HepG2 (cell line): Measurements from ENCODE around the gene VWA3A. TPM values are rescaled to one million over a fixed set of nuclear protein-coding genes. Genes with fewer than 3 reads are reported as not detected.

ENCODE experiments used
- FOSL2 ChIP-seq: sonication (generic); formaldehyde crosslinking; IDR thresholded peaks from 2 replicates; pipeline ENCODE4 v1.4.0; 2020; ENCODE audit warnings: missing genetic modification reagents
- HDAC1 ChIP-seq: sonication (generic); formaldehyde crosslinking; IDR thresholded peaks from 2 replicates; pipeline ENCODE4 v1.5.1; 2020; ENCODE audit warnings: mild to moderate bottlenecking, missing genetic modification reagents
- MTA1 ChIP-seq: sonication (generic); formaldehyde crosslinking; IDR thresholded peaks from 2 replicates; pipeline ENCODE4 v1.4.0; 2020; ENCODE audit warnings: missing genetic modification reagents, mild to moderate bottlenecking, borderline replicate concordance
- NFIB ChIP-seq: sonication (generic); formaldehyde crosslinking; IDR thresholded peaks from 2 replicates; pipeline ENCODE4 v1.9.0; 2021; ENCODE audit warnings: missing genetic modification reagents, mild to moderate bottlenecking, borderline replicate concordance
- RXRA ChIP-seq: sonication (generic); formaldehyde crosslinking; IDR thresholded peaks from 2 replicates; pipeline ENCODE4 v1.5.1; 2020; ENCODE audit warnings: missing genetic modification reagents
- SALL1 ChIP-seq: sonication (generic); formaldehyde crosslinking; IDR thresholded peaks from 2 replicates; pipeline ENCODE4 v1.8.0; 2022; ENCODE audit warnings: mild to moderate bottlenecking, missing genetic modification reagents
- SKI ChIP-seq: fragments of 450-650 bp; IDR thresholded peaks from one replicate; pipeline ENCODE4 v1.6.1; 2018; ENCODE audit warnings: mild to moderate bottlenecking; ENCODE audit not compliant: partially characterized antibody
- ZNF230 ChIP-seq: sonication (generic); formaldehyde crosslinking; IDR thresholded peaks from 2 replicates; pipeline ENCODE4 v1.4.0; 2020; ENCODE audit warnings: mild to moderate bottlenecking, missing genetic modification reagents
- ZNF572 ChIP-seq: sonication (generic); formaldehyde crosslinking; IDR thresholded peaks from 2 replicates; pipeline ENCODE4 v1.5.1; 2020; ENCODE audit warnings: mild to moderate bottlenecking, missing genetic modification reagents
- ZNF607 ChIP-seq: sonication (generic); formaldehyde crosslinking; IDR thresholded peaks from 2 replicates; pipeline ENCODE4 v1.5.1; 2020; ENCODE audit warnings: missing genetic modification reagents, mild to moderate bottlenecking, borderline replicate concordance
- polyA plus RNA-seq, 8 experiments: library from polyadenylated mRNA; depleted of rRNA in 3 of 8; stranded (reverse) in 7 of 8; unstranded in 1 of 8; fragments of >200 nt; fragmentation: Illumina TruSeq in 4 of 8; extraction: Trizol in 4 of 8; gene quantifications; 2 replicates each; pipeline versions ENCODE4 v1.2.1 to v1.2.3, GENCODE V29; 2011 to 2016; ENCODE audit warnings: low read depth in 4 of 8, missing spikeins in 1 of 8, mixed read lengths in 1 of 8; ENCODE audit not compliant: insufficient read depth in 1 of 8
- total RNA-seq, 5 experiments: library from RNA; depleted of rRNA; stranded (reverse); fragments of >200 nt; fragmentation: Illumina TruSeq; extraction: Trizol; gene quantifications; 2 replicates each; pipeline ENCODE4 v1.2.3, GENCODE V29; 2016; ENCODE audit warnings: low read depth in 1 of 5
- TF ChIP-seq, protein P1 (sequence below): sonication (generic); formaldehyde crosslinking; IDR thresholded peaks from 2 replicates; pipeline ENCODE4 v1.5.1; 2020; ENCODE audit warnings: mild to moderate bottlenecking, missing genetic modification reagents, moderate library complexity
- TF ChIP-seq, protein P2 (sequence below): sonication (generic); formaldehyde crosslinking; IDR thresholded peaks from 2 replicates; pipeline ENCODE4 v1.4.0; 2020; ENCODE audit warnings: mild to moderate bottlenecking, missing genetic modification reagents
- TF ChIP-seq, protein P3 (sequence below): sonication (generic); formaldehyde crosslinking; IDR thresholded peaks from 2 replicates; pipeline ENCODE4 v1.5.1; 2020; ENCODE audit warnings: mild to moderate bottlenecking, moderate library complexity, missing genetic modification reagents

VWA3A gene
- total and polyA plus RNA-seq, 2 of the 13 experiments (the other 11 are each of a cell fraction or from before 2014, with no cell fraction given): 0.03 to 0.07 TPM

DNA sequence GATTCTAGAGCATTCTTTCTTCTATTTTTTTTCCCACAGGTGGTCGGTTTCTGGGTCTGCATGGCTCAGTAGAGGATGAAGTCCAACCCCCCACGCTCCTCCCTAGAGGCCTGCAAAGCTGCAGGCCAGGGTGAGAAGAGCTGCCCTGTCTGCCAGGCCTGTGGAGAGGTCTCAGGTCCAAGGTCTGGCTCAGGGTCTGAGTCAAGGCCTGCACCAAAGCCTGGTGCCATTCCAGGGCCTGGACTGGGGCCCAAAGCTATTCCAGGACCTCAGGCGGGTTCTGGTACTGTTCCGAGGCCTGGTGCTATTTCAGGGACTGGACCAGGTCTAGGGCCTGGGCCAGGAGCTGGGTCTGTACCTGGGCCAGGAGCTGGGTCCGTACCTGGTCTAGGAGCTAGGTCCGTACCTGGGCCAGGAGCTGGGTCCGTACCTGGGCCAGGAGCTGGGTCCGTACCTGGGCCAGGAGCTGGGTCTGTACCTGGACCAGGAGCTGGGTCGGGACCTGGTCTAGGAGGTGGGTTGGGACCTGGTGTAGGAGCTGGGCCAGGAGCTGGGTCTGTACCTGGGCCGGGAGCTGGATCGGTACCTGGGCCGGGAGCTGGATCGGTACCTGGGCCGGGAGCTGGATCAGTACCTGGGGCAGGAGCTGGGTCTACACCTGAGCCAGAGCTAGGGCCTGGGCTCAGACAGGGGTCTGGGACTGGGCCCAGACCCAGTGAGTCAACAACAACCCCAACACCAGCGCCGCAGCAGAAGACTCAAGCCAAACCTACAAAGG, 73.4 kb downstream of the VWA3A start (continued):
- TF ChIP-seq, protein P1, sequence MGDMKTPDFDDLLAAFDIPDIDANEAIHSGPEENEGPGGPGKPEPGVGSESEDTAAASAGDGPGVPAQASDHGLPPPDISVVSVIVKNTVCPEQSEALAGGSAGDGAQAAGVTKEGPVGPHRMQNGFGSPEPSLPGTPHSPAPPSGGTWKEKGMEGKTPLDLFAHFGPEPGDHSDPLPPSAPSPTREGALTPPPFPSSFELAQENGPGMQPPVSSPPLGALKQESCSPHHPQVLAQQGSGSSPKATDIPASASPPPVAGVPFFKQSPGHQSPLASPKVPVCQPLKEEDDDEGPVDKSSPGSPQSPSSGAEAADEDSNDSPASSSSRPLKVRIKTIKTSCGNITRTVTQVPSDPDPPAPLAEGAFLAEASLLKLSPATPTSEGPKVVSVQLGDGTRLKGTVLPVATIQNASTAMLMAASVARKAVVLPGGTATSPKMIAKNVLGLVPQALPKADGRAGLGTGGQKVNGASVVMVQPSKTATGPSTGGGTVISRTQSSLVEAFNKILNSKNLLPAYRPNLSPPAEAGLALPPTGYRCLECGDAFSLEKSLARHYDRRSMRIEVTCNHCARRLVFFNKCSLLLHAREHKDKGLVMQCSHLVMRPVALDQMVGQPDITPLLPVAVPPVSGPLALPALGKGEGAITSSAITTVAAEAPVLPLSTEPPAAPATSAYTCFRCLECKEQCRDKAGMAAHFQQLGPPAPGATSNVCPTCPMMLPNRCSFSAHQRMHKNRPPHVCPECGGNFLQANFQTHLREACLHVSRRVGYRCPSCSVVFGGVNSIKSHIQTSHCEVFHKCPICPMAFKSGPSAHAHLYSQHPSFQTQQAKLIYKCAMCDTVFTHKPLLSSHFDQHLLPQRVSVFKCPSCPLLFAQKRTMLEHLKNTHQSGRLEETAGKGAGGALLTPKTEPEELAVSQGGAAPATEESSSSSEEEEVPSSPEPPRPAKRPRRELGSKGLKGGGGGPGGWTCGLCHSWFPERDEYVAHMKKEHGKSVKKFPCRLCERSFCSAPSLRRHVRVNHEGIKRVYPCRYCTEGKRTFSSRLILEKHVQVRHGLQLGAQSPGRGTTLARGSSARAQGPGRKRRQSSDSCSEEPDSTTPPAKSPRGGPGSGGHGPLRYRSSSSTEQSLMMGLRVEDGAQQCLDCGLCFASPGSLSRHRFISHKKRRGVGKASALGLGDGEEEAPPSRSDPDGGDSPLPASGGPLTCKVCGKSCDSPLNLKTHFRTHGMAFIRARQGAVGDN: peak; percentile 55
- TF ChIP-seq, protein P2, sequence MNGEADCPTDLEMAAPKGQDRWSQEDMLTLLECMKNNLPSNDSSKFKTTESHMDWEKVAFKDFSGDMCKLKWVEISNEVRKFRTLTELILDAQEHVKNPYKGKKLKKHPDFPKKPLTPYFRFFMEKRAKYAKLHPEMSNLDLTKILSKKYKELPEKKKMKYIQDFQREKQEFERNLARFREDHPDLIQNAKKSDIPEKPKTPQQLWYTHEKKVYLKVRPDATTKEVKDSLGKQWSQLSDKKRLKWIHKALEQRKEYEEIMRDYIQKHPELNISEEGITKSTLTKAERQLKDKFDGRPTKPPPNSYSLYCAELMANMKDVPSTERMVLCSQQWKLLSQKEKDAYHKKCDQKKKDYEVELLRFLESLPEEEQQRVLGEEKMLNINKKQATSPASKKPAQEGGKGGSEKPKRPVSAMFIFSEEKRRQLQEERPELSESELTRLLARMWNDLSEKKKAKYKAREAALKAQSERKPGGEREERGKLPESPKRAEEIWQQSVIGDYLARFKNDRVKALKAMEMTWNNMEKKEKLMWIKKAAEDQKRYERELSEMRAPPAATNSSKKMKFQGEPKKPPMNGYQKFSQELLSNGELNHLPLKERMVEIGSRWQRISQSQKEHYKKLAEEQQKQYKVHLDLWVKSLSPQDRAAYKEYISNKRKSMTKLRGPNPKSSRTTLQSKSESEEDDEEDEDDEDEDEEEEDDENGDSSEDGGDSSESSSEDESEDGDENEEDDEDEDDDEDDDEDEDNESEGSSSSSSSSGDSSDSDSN (CRISPR knock-in tag): peak; percentile 39; the same call in 1 of the 2 replicates
- TF ChIP-seq ZNF572 (CRISPR knock-in tag): 0 out of 2 replicates have a peak, but pooled peaks have one; percentile 20
- TF ChIP-seq HDAC1: 0 out of 2 replicates have a peak, but pooled peaks have one; percentile 23
- 0 out of 2 replicates have a peak, but pooled peaks have one; percentile 19 for TF ChIP-seq FOSL2 (CRISPR knock-in tag)
- peak; percentile 71 for TF ChIP-seq SKI
- peak; percentile 16; the same call in 1 of the 2 replicates for TF ChIP-seq ZNF607
- TF ChIP-seq RXRA (CRISPR knock-in tag): 0 out of 2 replicates have a peak, but pooled peaks have one; percentile 21
- TF ChIP-seq ZNF230 (CRISPR knock-in tag): peak; percentile 72; the same call in 1 of the 2 replicates
- TF ChIP-seq SALL1 (CRISPR knock-in tag): peak; percentile 42; the same call in 1 of the 2 replicates
- TF ChIP-seq, protein P3, sequence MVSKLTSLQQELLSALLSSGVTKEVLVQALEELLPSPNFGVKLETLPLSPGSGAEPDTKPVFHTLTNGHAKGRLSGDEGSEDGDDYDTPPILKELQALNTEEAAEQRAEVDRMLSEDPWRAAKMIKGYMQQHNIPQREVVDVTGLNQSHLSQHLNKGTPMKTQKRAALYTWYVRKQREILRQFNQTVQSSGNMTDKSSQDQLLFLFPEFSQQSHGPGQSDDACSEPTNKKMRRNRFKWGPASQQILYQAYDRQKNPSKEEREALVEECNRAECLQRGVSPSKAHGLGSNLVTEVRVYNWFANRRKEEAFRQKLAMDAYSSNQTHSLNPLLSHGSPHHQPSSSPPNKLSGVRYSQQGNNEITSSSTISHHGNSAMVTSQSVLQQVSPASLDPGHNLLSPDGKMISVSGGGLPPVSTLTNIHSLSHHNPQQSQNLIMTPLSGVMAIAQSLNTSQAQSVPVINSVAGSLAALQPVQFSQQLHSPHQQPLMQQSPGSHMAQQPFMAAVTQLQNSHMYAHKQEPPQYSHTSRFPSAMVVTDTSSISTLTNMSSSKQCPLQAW (CRISPR knock-in tag): peak; percentile 35; the same call in 1 of the 2 replicates
- peak; percentile 52; the same call in 1 of the 2 replicates for TF ChIP-seq MTA1 (CRISPR knock-in tag)
- 0 out of 2 replicates have a peak, but pooled peaks have one; percentile 35 for TF ChIP-seq NFIB
- TF ChIP-seq, all 625 proteins: peak for 32
